HG03097 (cell line): ENCODE data around the gene SPOCK2.
"Not testable (repeated sequence)": the region's sequence is repeated elsewhere in the genome, so short reads cannot be mapped to it uniquely, and the experiment has no call there.

Source experiments
- ATAC-seq: cut with Tn5 transposase; IDR thresholded peaks from one replicate; pipeline ENCODE4 v1.9.1; 2021; ENCODE audit not compliant: unreplicated experiment, low FRiP score

Gene SPOCK2

GRCh38 chr10:72108830-72109635 lies 20.7 kb upstream of the SPOCK2 start:
- no peak for ATAC-seq

GRCh38 chr10:72108004-72108370 lies 19.6 kb upstream of the SPOCK2 start:
- not testable (repeated sequence) for ATAC-seq

GRCh38 chr10:72107325-72108003 lies 19.1 kb upstream of the SPOCK2 start:
- ATAC-seq, result no peak

GRCh38 chr10:72106896-72107295 lies 18.5 kb upstream of the SPOCK2 start:
- no peak for ATAC-seq

GRCh38 chr10:72106154-72106849 lies 18.0 kb upstream of the SPOCK2 start:
- ATAC-seq, result no peak

- no peak for ATAC-seq
These were observed 17.4 kb upstream of the SPOCK2 start for GRCh38 chr10:72105710-72106109.

- ATAC-seq, result no peak
These were observed 16.7 kb upstream of the SPOCK2 start for GRCh38 chr10:72105098-72105475.

- no peak for ATAC-seq
These were observed 16.2 kb upstream of the SPOCK2 start for GRCh38 chr10:72104472-72105097.

- ATAC-seq, result no peak
These were observed 11.2 kb upstream of the SPOCK2 start for GRCh38 chr10:72099600-72099921.

GRCh38 chr10:72098836-72099599 lies 10.7 kb upstream of the SPOCK2 start:
- ATAC-seq, result no peak

- ATAC-seq, result no peak
These were observed 10.0 kb upstream of the SPOCK2 start for GRCh38 chr10:72098301-72098835.

- no peak for ATAC-seq
These were observed 9.3 kb upstream of the SPOCK2 start for GRCh38 chr10:72097448-72098300.

- ATAC-seq, result no peak
These were observed 8.0 kb upstream of the SPOCK2 start for GRCh38 chr10:72096115-72097000.

- ATAC-seq, result no peak
These were observed 6.8 kb upstream of the SPOCK2 start for GRCh38 chr10:72095195-72095594.

- no peak for ATAC-seq
These were observed 6.2 kb upstream of the SPOCK2 start for GRCh38 chr10:72094574-72094973.

GRCh38 chr10:72093450-72093849 lies 5.1 kb upstream of the SPOCK2 start:
- no peak for ATAC-seq

- ATAC-seq, result no peak
These were observed 4.6 kb upstream of the SPOCK2 start for GRCh38 chr10:72092987-72093386.

GRCh38 chr10:72092171-72092924 lies 4.0 kb upstream of the SPOCK2 start:
- ATAC-seq, result no peak
